Panc1 (cell line): ENCODE data around the gene MAP4K2. TPM values are rescaled to one million over a fixed set of nuclear protein-coding genes. Genes with fewer than 3 reads are reported as not detected.
A peak's percentile ranks its signal among the peaks of the same experiment; 100 is the strongest.

Experiments
- ATAC-seq: fragments of 200-7000 bp; cut with Tn5 transposase; 2 replicates; pipeline ENCODE4 v1.9.1; 2020; ENCODE audit warnings: mild to moderate bottlenecking, moderate library complexity
- BruUV-seq: library from RNA; stranded (reverse); fragments of 400-500 nt; replicated peaks from 2 replicates; lab custom pipeline; 2021; lab: Mats Ljungman, UMichigan
- CTCF ChIA-PET: fragments of 300-600 bp; sonication (Branson Sonifier 250); formaldehyde crosslinking; loops from one replicate; lab custom pipeline; 2022; ENCODE audit warnings: antibody characterized with exemption; lab: Charles Lee
- POLR2A ChIA-PET: fragments of 300-600 bp; sonication (Branson Sonifier 250); formaldehyde crosslinking; loops from one replicate; lab custom pipeline; 2022; ENCODE audit warnings: antibody characterized with exemption; lab: Charles Lee
- DNase-seq: peaks from one replicate; pipeline ENCODE4 v3.0.0-alpha.2; 2010; ENCODE audit warnings: low read depth, low spot score
- H3K27ac ChIP-seq: 2 replicates; pipeline ENCODE4 v1.5.1; 2011; ENCODE audit warnings: mild to moderate bottlenecking, low read length, inconsistent platforms
- H3K27me3 ChIP-seq: fragments of 200-500 bp; sonication (Bioruptor generic); 2 replicates; pipeline ENCODE4 v1.6.0; 2014; ENCODE audit warnings: low read length, inconsistent platforms; ENCODE audit not compliant: control insufficient read depth, insufficient read depth
- H3K36me3 ChIP-seq: fragments of 200-500 bp; sonication (Bioruptor generic); 2 replicates; pipeline ENCODE4 v1.5.1; 2014; ENCODE audit warnings: inconsistent platforms, mild to moderate bottlenecking, low read length, moderate library complexity; ENCODE audit not compliant: control insufficient read depth, insufficient read depth
- H3K4me1 ChIP-seq: 2 replicates; pipeline ENCODE4 v1.5.1; 2011; ENCODE audit warnings: inconsistent platforms, mild to moderate bottlenecking, low read length, moderate library complexity; ENCODE audit not compliant: control insufficient read depth, insufficient read depth
- H3K4me3 ChIP-seq, 2 experiments: 2 replicates each; pipeline ENCODE4 v1.5.1; 2011 to 2012; ENCODE audit warnings: low read depth in 2 of 2, low read length in 2 of 2, mild to moderate bottlenecking in 2 of 2, inconsistent platforms in 1 of 2, moderate library complexity in 1 of 2
- H3K9me3 ChIP-seq: fragments of 200-500 bp; sonication (Bioruptor generic); 2 replicates; pipeline ENCODE4 v1.5.1; 2014; ENCODE audit warnings: low read depth, mild to moderate bottlenecking, inconsistent platforms, low read length, moderate library complexity; ENCODE audit not compliant: control insufficient read depth, insufficient read depth
- POLR2AphosphoS5 ChIP-seq: IDR thresholded peaks from 2 replicates; pipeline ENCODE4 v1.6.1; 2012; ENCODE audit warnings: mild to moderate bottlenecking, low read depth, low read length, moderate library complexity
- SIN3A ChIP-seq: IDR thresholded peaks from 2 replicates; pipeline ENCODE4 v1.6.1; 2012; ENCODE audit warnings: low read depth, mild to moderate bottlenecking, low read length, moderate library complexity, borderline replicate concordance; ENCODE audit not compliant: insufficient read depth
- TCF7L2 ChIP-seq: IDR thresholded peaks from 2 replicates; pipeline ENCODE4 v1.6.1; 2011; ENCODE audit warnings: mild to moderate bottlenecking, low read depth, low read length, inconsistent platforms
- in situ Hi-C: cut with HindIII; loops from 2 replicates; pipeline ENCODE4 v1.10.0; 2016; ENCODE audit warnings: low sequenced_read_pairs, low pct_unique_long_range_greater_than_20kb
- intact Hi-C: fragments of 100-400 bp; cut with micrococcal nuclease; formaldehyde crosslinking; loops from one replicate; pipeline ENCODE4 v1.10.0; 2022; ENCODE audit not compliant: unreplicated experiment
- total RNA-seq: library from RNA; stranded (reverse); gene quantifications from one replicate; pipeline ENCODE4 v1.2.1, GENCODE V29; 2021; ENCODE audit not compliant: unreplicated experiment
- TF ChIP-seq, protein P1 (sequence below), 2 experiments: IDR thresholded peaks; 2 replicates each; pipeline ENCODE4 v1.6.1; 2011 to 2012; ENCODE audit warnings: low read depth in 2 of 2, control low read depth in 1 of 2, low read length in 1 of 2, mild to moderate bottlenecking in 1 of 2, moderate library complexity in 1 of 2; ENCODE audit not compliant: insufficient read depth in 1 of 2
- TF ChIP-seq, protein P2 (sequence below): fragments of 450-650 bp; IDR thresholded peaks from 2 replicates; pipeline ENCODE4 v1.5.1; 2017; ENCODE audit warnings: mild to moderate bottlenecking

The MAP4K2 gene
- total RNA-seq, 1 experiment from 2014 or later, result 46.4 TPM

DNA sequence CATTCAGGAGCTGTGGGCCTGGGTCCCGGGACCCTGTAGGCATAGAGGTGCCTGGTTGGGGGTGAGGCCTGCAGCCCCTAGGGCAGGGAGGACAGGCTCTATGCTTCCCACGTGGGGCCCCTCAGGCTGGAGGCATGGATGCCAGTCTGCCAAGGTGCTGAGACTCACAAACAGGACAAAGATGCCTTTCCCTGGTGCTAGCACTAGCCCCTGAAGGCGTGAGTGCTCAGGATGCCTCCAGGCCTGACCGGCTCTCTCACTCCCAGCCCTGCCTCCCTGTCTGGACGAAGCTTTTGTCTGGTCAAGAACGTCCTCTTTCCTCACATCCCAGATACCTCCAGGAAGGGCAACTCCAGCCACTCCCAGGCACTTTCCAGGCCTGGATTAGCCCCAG lies 39.3 kb upstream of the MAP4K2 start:
- no peaks in the 10 kb centered on the region; the same call in 1 of the 2 replicates for H3K36me3 ChIP-seq
- DNase-seq, result no peak
- in situ Hi-C loops (no loop called here), intact Hi-C loops (loop anchor here (10.0 kb wide), 2 partner anchors 182 to 272 kb away; partner anchors contain the start of genes SNX15, TM7SF2 and ZNHIT2)
- peak overlapping the region; percentile 76 for H3K27ac ChIP-seq
- no TSS peak for BruUV-seq
- no peaks in the 10 kb centered on the region for H3K27me3 ChIP-seq
- no peak overlapping the region for H3K4me3 ChIP-seq
- no peak for ATAC-seq
- peaks cover 22% of the 10 kb centered on the region for H3K4me1 ChIP-seq
- TF ChIP-seq, protein P1, sequence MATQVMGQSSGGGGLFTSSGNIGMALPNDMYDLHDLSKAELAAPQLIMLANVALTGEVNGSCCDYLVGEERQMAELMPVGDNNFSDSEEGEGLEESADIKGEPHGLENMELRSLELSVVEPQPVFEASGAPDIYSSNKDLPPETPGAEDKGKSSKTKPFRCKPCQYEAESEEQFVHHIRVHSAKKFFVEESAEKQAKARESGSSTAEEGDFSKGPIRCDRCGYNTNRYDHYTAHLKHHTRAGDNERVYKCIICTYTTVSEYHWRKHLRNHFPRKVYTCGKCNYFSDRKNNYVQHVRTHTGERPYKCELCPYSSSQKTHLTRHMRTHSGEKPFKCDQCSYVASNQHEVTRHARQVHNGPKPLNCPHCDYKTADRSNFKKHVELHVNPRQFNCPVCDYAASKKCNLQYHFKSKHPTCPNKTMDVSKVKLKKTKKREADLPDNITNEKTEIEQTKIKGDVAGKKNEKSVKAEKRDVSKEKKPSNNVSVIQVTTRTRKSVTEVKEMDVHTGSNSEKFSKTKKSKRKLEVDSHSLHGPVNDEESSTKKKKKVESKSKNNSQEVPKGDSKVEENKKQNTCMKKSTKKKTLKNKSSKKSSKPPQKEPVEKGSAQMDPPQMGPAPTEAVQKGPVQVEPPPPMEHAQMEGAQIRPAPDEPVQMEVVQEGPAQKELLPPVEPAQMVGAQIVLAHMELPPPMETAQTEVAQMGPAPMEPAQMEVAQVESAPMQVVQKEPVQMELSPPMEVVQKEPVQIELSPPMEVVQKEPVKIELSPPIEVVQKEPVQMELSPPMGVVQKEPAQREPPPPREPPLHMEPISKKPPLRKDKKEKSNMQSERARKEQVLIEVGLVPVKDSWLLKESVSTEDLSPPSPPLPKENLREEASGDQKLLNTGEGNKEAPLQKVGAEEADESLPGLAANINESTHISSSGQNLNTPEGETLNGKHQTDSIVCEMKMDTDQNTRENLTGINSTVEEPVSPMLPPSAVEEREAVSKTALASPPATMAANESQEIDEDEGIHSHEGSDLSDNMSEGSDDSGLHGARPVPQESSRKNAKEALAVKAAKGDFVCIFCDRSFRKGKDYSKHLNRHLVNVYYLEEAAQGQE (IDR thresholded peaks at IDR 0.05; ENCODE audit: insufficient read depth in 1 of 2, low read depth in 2 of 2, low read length in 1 of 2), result no peak
- TF ChIP-seq, protein P2, sequence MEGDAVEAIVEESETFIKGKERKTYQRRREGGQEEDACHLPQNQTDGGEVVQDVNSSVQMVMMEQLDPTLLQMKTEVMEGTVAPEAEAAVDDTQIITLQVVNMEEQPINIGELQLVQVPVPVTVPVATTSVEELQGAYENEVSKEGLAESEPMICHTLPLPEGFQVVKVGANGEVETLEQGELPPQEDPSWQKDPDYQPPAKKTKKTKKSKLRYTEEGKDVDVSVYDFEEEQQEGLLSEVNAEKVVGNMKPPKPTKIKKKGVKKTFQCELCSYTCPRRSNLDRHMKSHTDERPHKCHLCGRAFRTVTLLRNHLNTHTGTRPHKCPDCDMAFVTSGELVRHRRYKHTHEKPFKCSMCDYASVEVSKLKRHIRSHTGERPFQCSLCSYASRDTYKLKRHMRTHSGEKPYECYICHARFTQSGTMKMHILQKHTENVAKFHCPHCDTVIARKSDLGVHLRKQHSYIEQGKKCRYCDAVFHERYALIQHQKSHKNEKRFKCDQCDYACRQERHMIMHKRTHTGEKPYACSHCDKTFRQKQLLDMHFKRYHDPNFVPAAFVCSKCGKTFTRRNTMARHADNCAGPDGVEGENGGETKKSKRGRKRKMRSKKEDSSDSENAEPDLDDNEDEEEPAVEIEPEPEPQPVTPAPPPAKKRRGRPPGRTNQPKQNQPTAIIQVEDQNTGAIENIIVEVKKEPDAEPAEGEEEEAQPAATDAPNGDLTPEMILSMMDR, result no peak
- TF ChIP-seq SIN3A (no peak), TCF7L2 (no peak), POLR2AphosphoS5 (no peak)
- H3K9me3 ChIP-seq, result no peaks in the 10 kb centered on the region
- ChIA-PET CTCF (interaction anchor here (0.6 to 0.7 kb wide), 2 partner anchors 22 to 38 kb away, joined by 3 to 6 read pairs; no protein-coding TSS in a partner anchor), POLR2A (no interaction called here)

DNA sequence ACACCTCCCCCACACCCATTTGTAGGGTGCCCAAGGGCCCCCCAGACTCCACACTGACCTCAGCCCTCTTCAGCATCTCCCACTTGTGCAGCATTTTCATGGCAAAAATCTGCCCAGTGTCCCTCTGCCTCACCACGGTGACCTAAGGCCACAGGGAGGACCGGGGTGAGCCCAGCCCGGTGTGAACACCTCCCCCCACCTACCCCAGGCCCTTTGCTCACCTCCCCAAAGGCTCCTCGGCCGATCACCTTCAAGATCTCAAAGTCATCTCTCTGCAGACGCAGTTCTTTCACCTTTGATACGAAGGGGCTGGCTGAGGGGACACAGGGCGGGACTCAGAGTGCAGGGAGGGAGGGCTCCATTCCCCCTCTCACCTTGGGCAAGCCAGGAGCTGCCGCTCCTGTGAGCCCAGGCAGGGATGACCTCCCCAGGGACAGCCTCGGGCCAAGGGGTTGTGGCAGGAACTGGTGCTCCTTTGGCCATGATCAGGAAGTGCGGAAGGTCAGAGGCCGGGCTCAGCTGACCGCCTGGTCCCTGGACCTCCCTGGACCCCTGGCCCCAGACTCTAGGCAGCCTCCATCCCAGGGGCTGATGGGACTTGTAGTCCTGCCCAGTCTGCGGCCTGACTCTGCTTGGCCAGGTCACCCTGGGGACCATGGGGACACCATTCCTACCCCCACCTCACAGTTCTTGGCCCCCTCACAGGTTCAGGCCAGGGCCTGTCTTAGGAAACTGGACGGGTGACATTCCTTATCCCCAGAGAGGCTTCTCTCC lies 38.8 kb upstream of the MAP4K2 start:
- intact Hi-C loops, result loop anchor here (10.0 kb wide), 2 partner anchors 183 to 273 kb away; partner anchors contain the start of genes SNX15, TM7SF2 and ZNHIT2
- DNase-seq (no peak), ATAC-seq (no peak)
- no peaks in the 10 kb centered on the region; the same call in 1 of the 2 replicates for H3K36me3 ChIP-seq
- TF ChIP-seq TCF7L2 (no peak), SIN3A (no peak), POLR2AphosphoS5 (no peak)
- TF ChIP-seq, protein P2, result no peak
- TF ChIP-seq, protein P1 (IDR thresholded peaks at IDR 0.05; ENCODE audit: insufficient read depth in 1 of 2, low read depth in 2 of 2, low read length in 1 of 2), result no peak
- H3K27me3 ChIP-seq, result no peaks in the 10 kb centered on the region
- peak overlapping the region; percentile 76 for H3K27ac ChIP-seq
- in situ Hi-C loops, result no loop called here
- H3K4me3 ChIP-seq, result no peak overlapping the region
- BruUV-seq, result no TSS peak
- ChIA-PET CTCF (interaction anchor here (0.6 kb wide), 1 partner anchor 38 kb away, joined by 3 read pairs; no protein-coding TSS in a partner anchor), POLR2A (no interaction called here)
- H3K9me3 ChIP-seq, result no peaks in the 10 kb centered on the region
- peaks cover 20% of the 10 kb centered on the region for H3K4me1 ChIP-seq
